OCI-LY7 (cell line): ENCODE results near the gene GSG1L2. TPM values are rescaled to one million over a fixed set of nuclear protein-coding genes. Genes with fewer than 3 reads are reported as not detected.
A peak's percentile ranks its signal among the peaks of the same experiment; 100 is the strongest.

Experiments used
- BruUV-seq: library from RNA; stranded (reverse); fragments of 400-500 nt; replicated peaks from 2 replicates; lab custom pipeline; 2021; lab: Mats Ljungman, UMichigan
- CTCF ChIA-PET: fragments of 300-600 bp; sonication (Branson Sonifier 250); formaldehyde crosslinking; loops from one replicate; lab custom pipeline; 2022; ENCODE audit warnings: antibody characterized with exemption; ENCODE audit not compliant: unreplicated experiment; lab: Charles Lee
- POLR2A ChIA-PET: fragments of 300-600 bp; sonication (Branson Sonifier 250); formaldehyde crosslinking; loops from one replicate; lab custom pipeline; 2022; ENCODE audit warnings: antibody characterized with exemption; lab: Charles Lee
- DNase-seq: peaks from one replicate; pipeline ENCODE4 v3.0.0-alpha.2; 2015; ENCODE audit warnings: low spot score
- H2AFZ ChIP-seq: fragments of 200-600 bp; sonication (generic), shearing (Covaris generic); 2 replicates; pipeline ENCODE4 v1.6.1; 2014; ENCODE audit warnings: mild to moderate bottlenecking, antibody characterized with exemption, low read length, moderate library complexity
- H3K27ac ChIP-seq: fragments of 200-600 bp; sonication (generic); 2 replicates; pipeline ENCODE4 v1.5.1; 2014; ENCODE audit warnings: mixed run types, low read depth, mild to moderate bottlenecking, moderate library complexity, low read length, inconsistent platforms; ENCODE audit not compliant: poor library complexity, severe bottlenecking
- H3K36me3 ChIP-seq: fragments of 200-600 bp; sonication (generic); 2 replicates; pipeline ENCODE4 v1.6.1; 2014; ENCODE audit warnings: mild to moderate bottlenecking, antibody characterized with exemption, low read length, moderate library complexity, mixed read lengths; ENCODE audit not compliant: insufficient read depth
- H3K4me1 ChIP-seq: fragments of 200-600 bp; sonication (generic); 2 replicates; pipeline ENCODE4 v1.5.1; 2014; ENCODE audit warnings: mild to moderate bottlenecking, low read length; ENCODE audit not compliant: insufficient read depth, poor library complexity, severe bottlenecking
- H3K4me2 ChIP-seq: fragments of 200-600 bp; sonication (generic); 2 replicates; pipeline ENCODE4 v1.6.1; 2014; ENCODE audit warnings: mild to moderate bottlenecking, low read length
- H3K4me3 ChIP-seq: fragments of 200-600 bp; sonication (generic); 2 replicates; pipeline ENCODE4 v1.5.1; 2014; ENCODE audit warnings: mild to moderate bottlenecking, low read depth, low read length; ENCODE audit not compliant: poor library complexity, severe bottlenecking
- H3K79me2 ChIP-seq: fragments of 200-600 bp; sonication (generic); 2 replicates; pipeline ENCODE4 v1.6.1; 2016; ENCODE audit warnings: low read depth, mild to moderate bottlenecking, low read length, moderate library complexity, mixed read lengths; ENCODE audit not compliant: insufficient read depth
- H3K9me2 ChIP-seq: fragments of 200-600 bp; sonication (generic); 2 replicates; pipeline ENCODE4 v1.6.1; 2016; ENCODE audit warnings: mild to moderate bottlenecking, low read length, mixed read lengths; ENCODE audit not compliant: insufficient read depth
- H3K9me3 ChIP-seq: fragments of 200-600 bp; sonication (generic); 2 replicates; pipeline ENCODE4 v1.6.1; 2014; ENCODE audit warnings: mild to moderate bottlenecking, mixed run types, low read length, mixed read lengths
- H4K20me1 ChIP-seq: fragments of 200-600 bp; sonication (generic); 2 replicates; pipeline ENCODE4 v1.6.1; 2014; ENCODE audit warnings: mild to moderate bottlenecking, antibody characterized with exemption, low read length, moderate library complexity, mixed read lengths; ENCODE audit not compliant: insufficient read depth
- CTCF ChIP-seq: fragments of 200-600 bp; sonication (generic); conservative IDR thresholded peaks from 2 replicates; pipeline ENCODE4 v1.5.1; 2014; ENCODE audit warnings: mild to moderate bottlenecking, antibody characterized with exemption, low read length, moderate library complexity, mixed read lengths
- EZH2phosphoT487 ChIP-seq: fragments of 200-600 bp; sonication (generic); IDR thresholded peaks from 2 replicates; pipeline ENCODE4 v1.6.1; 2018; ENCODE audit warnings: low read depth, borderline replicate concordance, mild to moderate bottlenecking, mixed run types, antibody characterized with exemption, low read length, moderate library complexity, mixed read lengths
- intact Hi-C: fragments of 100-400 bp; cut with micrococcal nuclease; formaldehyde crosslinking; loops from one replicate; pipeline ENCODE4 v1.10.0; 2022; ENCODE audit not compliant: unreplicated experiment
- total RNA-seq, 2 experiments: library from RNA; depleted of rRNA in 1 of 2; stranded (reverse); fragments of >200 nt in 1 of 2; shearing (Covaris generic) in 1 of 2; gene quantifications; 2 replicates each; pipeline ENCODE4 v1.2.3, GENCODE V29; 2014 to 2022

Gene GSG1L2
- total RNA-seq, 2 experiments from 2014 or later = not detected

- DNase-seq = peak; percentile 50
- H3K4me3 ChIP-seq = no peak overlapping the region
- intact Hi-C loops = no loop called here
- H3K36me3 ChIP-seq = no peaks in the 10 kb centered on the region
- no peak overlapping the region for H3K27ac ChIP-seq
- no peaks in the 10 kb centered on the region for H3K79me2 ChIP-seq
- H3K4me1 ChIP-seq = no peaks in the 10 kb centered on the region
- H4K20me1 ChIP-seq = no peaks in the 10 kb centered on the region
- CTCF ChIA-PET = interaction anchor here (1.2 kb wide), 1 partner anchor 9 kb away, joined by 3 read pairs; no protein-coding TSS in a partner anchor
- POLR2A ChIA-PET = no interaction called here
- H3K9me3 ChIP-seq = no peaks in the 10 kb centered on the region
- no TSS peak for BruUV-seq
- no peak overlapping the region for H3K4me2 ChIP-seq
- no peak for TF ChIP-seq EZH2phosphoT487
- peak; percentile 72 for TF ChIP-seq CTCF
- no peaks in the 10 kb centered on the region for H3K9me2 ChIP-seq
- no peak overlapping the region for H2AFZ ChIP-seq
These were observed 53.4 kb downstream of the GSG1L2 start for GRCh38 chr17:9768381-9768934.

GRCh38 chr17:9767432-9767991 lies 54.4 kb downstream of the GSG1L2 start:
- Histone ChIP-seq H3K4me1 (no peaks in the 10 kb centered on the region), H3K9me2 (no peaks in the 10 kb centered on the region), H3K4me3 (no peak overlapping the region), H3K9me3 (no peaks in the 10 kb centered on the region), H3K79me2 (no peaks in the 10 kb centered on the region), H3K36me3 (no peaks in the 10 kb centered on the region), H3K4me2 (no peak overlapping the region), H4K20me1 (no peaks in the 10 kb centered on the region), H3K27ac (no peak overlapping the region), H2AFZ (no peak overlapping the region)
- ChIA-PET CTCF (no interaction called here), POLR2A (no interaction called here)
- intact Hi-C loops = no loop called here
- TF ChIP-seq EZH2phosphoT487 (no peak), CTCF (no peak)
- no TSS peak for BruUV-seq
- no peak for DNase-seq

GRCh38 chr17:9766970-9767369 lies 54.9 kb downstream of the GSG1L2 start:
- Histone ChIP-seq H2AFZ (no peak overlapping the region), H3K4me2 (no peak overlapping the region), H3K4me1 (no peaks in the 10 kb centered on the region), H3K36me3 (no peaks in the 10 kb centered on the region), H3K79me2 (no peaks in the 10 kb centered on the region), H3K9me3 (no peaks in the 10 kb centered on the region), H3K4me3 (no peak overlapping the region), H3K9me2 (no peaks in the 10 kb centered on the region), H4K20me1 (no peaks in the 10 kb centered on the region), H3K27ac (no peak overlapping the region)
- POLR2A ChIA-PET = no interaction called here
- no peak for TF ChIP-seq EZH2phosphoT487
- no peak for TF ChIP-seq CTCF
- BruUV-seq = no TSS peak
- CTCF ChIA-PET = no interaction called here
- no peak for DNase-seq
- intact Hi-C loops = no loop called here
